ENCODE data around the gene PPP1R10. TPM values are rescaled to one million over a fixed set of nuclear protein-coding genes. Genes with fewer than 3 reads are reported as not detected.

The PPP1R10 gene
- total RNA-seq, 1 experiment from 2014 or later: 69.5 TPM

- ChIA-PET CTCF (no interaction called here), POLR2A (ENCODE audit: unreplicated experiment) (interaction anchor here (0.7 kb wide), 1 partner anchor 18 kb away, joined by 3 read pairs; no protein-coding TSS in a partner anchor)
- no peaks in the 10 kb centered on the region for H3K4me1 ChIP-seq (replicated peaks; ENCODE audit: insufficient read depth)
- H3K4me3 ChIP-seq: no peak overlapping the region
- H3K79me2 ChIP-seq (ENCODE audit: low read depth): no peaks in the 10 kb centered on the region
- H3K9me3 ChIP-seq (ENCODE audit: insufficient read depth, low read depth): no peaks in the 10 kb centered on the region
- H3K9me2 ChIP-seq (ENCODE audit: insufficient read depth): no peaks in the 10 kb centered on the region
- H3K27ac ChIP-seq: no peak overlapping the region
- intact Hi-C loops (cut with micrococcal nuclease; ENCODE audit: unreplicated experiment): no loop called here
- no peak overlapping the region for H2AFZ ChIP-seq
- peaks cover 36% of the 10 kb centered on the region for H3K36me3 ChIP-seq (ENCODE audit: low read depth)
- no peaks in the 10 kb centered on the region for H3K27me3 ChIP-seq (ENCODE audit: insufficient read depth, low read depth)
- no TSS peak for BruUV-seq (replicated peaks)
- TF ChIP-seq CTCF (conservative IDR thresholded peaks at IDR 0.05): no peak
- no peak for TF ChIP-seq EZH2 (IDR thresholded peaks at IDR 0.05; ENCODE audit: low read depth)
- peaks cover 49% of the 10 kb centered on the region for H3F3A ChIP-seq (ENCODE audit: insufficient read depth, low read depth)
- no peak for DNase-seq
- no peak overlapping the region for H3K4me2 ChIP-seq
- H4K20me1 ChIP-seq (ENCODE audit: insufficient read depth): peaks cover 20% of the 10 kb centered on the region
These were observed 15.6 kb downstream of the PPP1R10 start for GRCh38 chr6:30601436-30601814.

GRCh38 chr6:30600451-30600961 is 16.5 kb downstream of the PPP1R10 start:
- Histone ChIP-seq H3K4me2 (no peak overlapping the region), H3K79me2 (ENCODE audit: low read depth) (no peaks in the 10 kb centered on the region), H3K36me3 (ENCODE audit: low read depth) (peaks cover 33% of the 10 kb centered on the region), H3F3A (ENCODE audit: insufficient read depth, low read depth) (peaks cover 53% of the 10 kb centered on the region; the same call in 1 of the 2 replicates), H3K4me3 (no peak overlapping the region), H3K27me3 (ENCODE audit: insufficient read depth, low read depth) (no peaks in the 10 kb centered on the region), H3K4me1 (replicated peaks; ENCODE audit: insufficient read depth) (no peaks in the 10 kb centered on the region), H4K20me1 (ENCODE audit: insufficient read depth) (peaks cover 20% of the 10 kb centered on the region), H2AFZ (no peak overlapping the region), H3K9me2 (ENCODE audit: insufficient read depth) (no peaks in the 10 kb centered on the region), H3K9me3 (ENCODE audit: insufficient read depth, low read depth) (no peaks in the 10 kb centered on the region), H3K27ac (no peak overlapping the region)
- no peak for DNase-seq
- intact Hi-C loops (cut with micrococcal nuclease; ENCODE audit: unreplicated experiment): no loop called here
- no peak for TF ChIP-seq EZH2 (IDR thresholded peaks at IDR 0.05; ENCODE audit: low read depth)
- no peak for TF ChIP-seq CTCF (conservative IDR thresholded peaks at IDR 0.05)
- ChIA-PET POLR2A (ENCODE audit: unreplicated experiment) (interaction anchor here (0.6 to 0.7 kb wide), 3 partner anchors 10 to 17 kb away, joined by 3 read pairs; no protein-coding TSS in a partner anchor), CTCF (no interaction called here)
- BruUV-seq (replicated peaks): TSS peak; percentile 7

- no peaks in the 10 kb centered on the region for H3K79me2 ChIP-seq (ENCODE audit: low read depth)
- intact Hi-C loops (cut with micrococcal nuclease; ENCODE audit: unreplicated experiment): no loop called here
- CTCF ChIA-PET: interaction anchor here (0.7 kb wide), 2 partner anchors 16 to 18 kb away, joined by 3 to 4 read pairs; no protein-coding TSS in a partner anchor
- H3K4me3 ChIP-seq: no peak overlapping the region
- TF ChIP-seq CTCF (conservative IDR thresholded peaks at IDR 0.05): no peak
- BruUV-seq (replicated peaks): no TSS peak
- DNase-seq: no peak
- peaks cover 16% of the 10 kb centered on the region for H4K20me1 ChIP-seq (ENCODE audit: insufficient read depth)
- no peaks in the 10 kb centered on the region for H3K9me2 ChIP-seq (ENCODE audit: insufficient read depth)
- H2AFZ ChIP-seq: no peak overlapping the region
- no peak overlapping the region for H3K4me2 ChIP-seq
- H3K36me3 ChIP-seq (ENCODE audit: low read depth): peaks cover 28% of the 10 kb centered on the region
- no peak overlapping the region for H3K27ac ChIP-seq
- no peaks in the 10 kb centered on the region for H3K4me1 ChIP-seq (replicated peaks; ENCODE audit: insufficient read depth)
- H3K27me3 ChIP-seq (ENCODE audit: insufficient read depth, low read depth): no peaks in the 10 kb centered on the region
- POLR2A ChIA-PET (ENCODE audit: unreplicated experiment): interaction anchor here (0.6 kb wide), 1 partner anchor 12 kb away, joined by 3 read pairs; no protein-coding TSS in a partner anchor
- no peaks in the 10 kb centered on the region for H3K9me3 ChIP-seq (ENCODE audit: insufficient read depth, low read depth)
- H3F3A ChIP-seq (ENCODE audit: insufficient read depth, low read depth): peaks cover 59% of the 10 kb centered on the region
These were observed 17.3 kb downstream of the PPP1R10 start for GRCh38 chr6:30599625-30600324.

Data from PC-9 (cell line).